Ishikawa (cell line): ENCODE data around the gene GATA1.

ENCODE experiments used
- CEBPB ChIP-seq: IDR thresholded peaks from 2 replicates; pipeline ENCODE4 v1.6.1; 2012
- CREB1 ChIP-seq: IDR thresholded peaks from 2 replicates; pipeline ENCODE4 v1.6.1; 2012; ENCODE audit warnings: low read depth
- EGR1 ChIP-seq: IDR thresholded peaks from 2 replicates; pipeline ENCODE4 v1.6.1; 2012
- EP300 ChIP-seq: IDR thresholded peaks from 2 replicates; pipeline ENCODE4 v1.6.1; 2012; ENCODE audit warnings: borderline replicate concordance
- FOXM1 ChIP-seq: IDR thresholded peaks from 2 replicates; pipeline ENCODE4 v1.6.1; 2012; ENCODE audit warnings: low read depth, borderline replicate concordance
- MAX ChIP-seq: IDR thresholded peaks from 2 replicates; pipeline ENCODE4 v1.6.1; 2012
- NFIC ChIP-seq: IDR thresholded peaks from 2 replicates; pipeline ENCODE4 v1.6.1; 2012
- RAD21 ChIP-seq: IDR thresholded peaks from 2 replicates; pipeline ENCODE4 v1.6.1; 2012; ENCODE audit warnings: low read depth
- REST ChIP-seq: IDR thresholded peaks from 2 replicates; pipeline ENCODE4 v1.6.1; 2012; ENCODE audit warnings: low read depth, mild to moderate bottlenecking
- TAF1 ChIP-seq: IDR thresholded peaks from 2 replicates; pipeline ENCODE4 v1.6.1; 2012; ENCODE audit warnings: low read depth, mild to moderate bottlenecking
- TCF12 ChIP-seq: IDR thresholded peaks from 2 replicates; pipeline ENCODE4 v1.6.1; 2012; ENCODE audit warnings: low read depth
- TEAD4 ChIP-seq: IDR thresholded peaks from 2 replicates; pipeline ENCODE4 v1.6.1; 2012
- USF1 ChIP-seq: IDR thresholded peaks from 2 replicates; pipeline ENCODE4 v1.6.1; 2012
- YY1 ChIP-seq: IDR thresholded peaks from 2 replicates; pipeline ENCODE4 v1.6.1; 2012; ENCODE audit warnings: low read depth
- ZBTB7A ChIP-seq: IDR thresholded peaks from 2 replicates; pipeline ENCODE4 v1.6.1; 2012; ENCODE audit warnings: low read depth

Gene GATA1

GRCh38 chrX:48806081-48806480, 19.7 kb downstream of the GATA1 start:
- TF ChIP-seq TEAD4 = no peak
- no peak for TF ChIP-seq CEBPB
- TF ChIP-seq TCF12 = no peak
- no peak for TF ChIP-seq RAD21
- no peak for TF ChIP-seq CREB1
- TF ChIP-seq EGR1 = no peak
- no peak for TF ChIP-seq TAF1
- no peak for TF ChIP-seq ZBTB7A
- no peak for TF ChIP-seq USF1

GRCh38 chrX:48813644-48814043, 27.3 kb downstream of the GATA1 start:
- TF ChIP-seq RAD21 (no peak), USF1 (no peak), EGR1 (no peak), TEAD4 (no peak), MAX (no peak), TAF1 (no peak), TCF12 (no peak), FOXM1 (no peak), NFIC (no peak), CREB1 (no peak), CEBPB (no peak), ZBTB7A (no peak), REST (no peak)

- TF ChIP-seq EGR1 (no peak), TCF12 (no peak), REST (no peak), RAD21 (no peak), FOXM1 (no peak), YY1 (no peak), NFIC (no peak), TAF1 (no peak), MAX (no peak), ZBTB7A (no peak), EP300 (no peak), CREB1 (no peak), TEAD4 (no peak), CEBPB (no peak), USF1 (no peak)
These were observed 28.3 kb downstream of the GATA1 start for GRCh38 chrX:48814722-48815121.

- no peak for TF ChIP-seq TAF1
- no peak for TF ChIP-seq CEBPB
- no peak for TF ChIP-seq ZBTB7A
- no peak for TF ChIP-seq RAD21
- TF ChIP-seq TEAD4 = no peak
- no peak for TF ChIP-seq FOXM1
- no peak for TF ChIP-seq YY1
- TF ChIP-seq EP300 = no peak
- TF ChIP-seq MAX = no peak
- no peak for TF ChIP-seq USF1
- no peak for TF ChIP-seq EGR1
- TF ChIP-seq NFIC = no peak
- no peak for TF ChIP-seq REST
These were observed 28.9 kb downstream of the GATA1 start for GRCh38 chrX:48815266-48815665.
